ENCODE results near the gene SLC35F6. TPM values are rescaled to one million over a fixed set of nuclear protein-coding genes. Genes with fewer than 3 reads are reported as not detected.
"Not testable (repeated sequence)": the region's sequence is repeated elsewhere in the genome, so short reads cannot be mapped to it uniquely, and the experiment has no call there.

The SLC35F6 gene
- total RNA-seq, 2 experiments from 2014 or later: 4.2 to 4.6 TPM

DNA sequence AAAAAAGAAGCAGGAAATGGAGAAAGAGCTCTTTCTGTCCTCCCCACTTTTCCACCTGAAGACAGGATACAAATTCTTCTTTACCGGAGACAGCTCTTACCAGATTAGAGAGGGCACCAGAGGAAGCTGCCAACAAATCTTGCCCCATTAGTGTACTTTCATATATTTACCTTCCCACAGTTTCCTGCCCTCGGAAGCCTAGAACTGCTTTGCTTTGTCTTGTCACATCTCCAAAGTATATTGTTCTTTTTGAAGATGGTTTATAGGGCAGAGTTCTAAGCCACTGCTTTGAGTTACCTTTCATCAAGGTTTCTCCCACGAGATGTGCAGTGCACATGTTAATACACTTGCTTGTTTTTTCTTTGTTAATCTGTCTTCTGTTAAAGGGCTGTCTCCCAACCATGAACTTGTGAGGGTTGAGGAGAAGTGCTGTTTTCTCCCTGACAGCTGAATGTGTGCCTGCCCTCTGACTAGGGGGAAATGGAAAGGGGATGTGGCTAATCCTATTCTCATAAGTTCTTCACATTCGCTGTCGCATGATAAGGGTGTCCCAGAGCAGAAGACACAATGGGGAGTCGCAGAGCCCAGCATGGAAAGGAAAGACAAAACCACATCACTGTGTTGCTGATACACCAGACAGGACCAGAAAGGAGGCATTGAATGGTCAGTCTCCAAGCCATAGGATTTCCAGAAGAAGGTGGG is 45.9 kb downstream of the SLC35F6 start:
- no peak for DNase-seq
- Mint-ChIP-seq H3K9me3 (no peaks in the 10 kb centered on the region), H3K27me3 (peaks cover 2% of the 10 kb centered on the region), H3K27ac (peak overlapping the region; percentile 10), H3K36me3 (ENCODE audit: low read depth) (no peaks in the 10 kb centered on the region), H3K4me1 (ENCODE audit: low read depth) (peaks cover 25% of the 10 kb centered on the region), H3K4me3 (no peak overlapping the region)
- TF ChIP-seq, protein P1, sequence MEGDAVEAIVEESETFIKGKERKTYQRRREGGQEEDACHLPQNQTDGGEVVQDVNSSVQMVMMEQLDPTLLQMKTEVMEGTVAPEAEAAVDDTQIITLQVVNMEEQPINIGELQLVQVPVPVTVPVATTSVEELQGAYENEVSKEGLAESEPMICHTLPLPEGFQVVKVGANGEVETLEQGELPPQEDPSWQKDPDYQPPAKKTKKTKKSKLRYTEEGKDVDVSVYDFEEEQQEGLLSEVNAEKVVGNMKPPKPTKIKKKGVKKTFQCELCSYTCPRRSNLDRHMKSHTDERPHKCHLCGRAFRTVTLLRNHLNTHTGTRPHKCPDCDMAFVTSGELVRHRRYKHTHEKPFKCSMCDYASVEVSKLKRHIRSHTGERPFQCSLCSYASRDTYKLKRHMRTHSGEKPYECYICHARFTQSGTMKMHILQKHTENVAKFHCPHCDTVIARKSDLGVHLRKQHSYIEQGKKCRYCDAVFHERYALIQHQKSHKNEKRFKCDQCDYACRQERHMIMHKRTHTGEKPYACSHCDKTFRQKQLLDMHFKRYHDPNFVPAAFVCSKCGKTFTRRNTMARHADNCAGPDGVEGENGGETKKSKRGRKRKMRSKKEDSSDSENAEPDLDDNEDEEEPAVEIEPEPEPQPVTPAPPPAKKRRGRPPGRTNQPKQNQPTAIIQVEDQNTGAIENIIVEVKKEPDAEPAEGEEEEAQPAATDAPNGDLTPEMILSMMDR (IDR thresholded peaks at IDR 0.05): no peak
- ChIA-PET POLR2A (no interaction called here), CTCF (interaction anchor here (1.3 to 2.0 kb wide), 2 partner anchors 36 to 112 kb away, joined by 3 to 7 read pairs; no protein-coding TSS in a partner anchor)
- ATAC-seq: no peak
- intact Hi-C loops (cut with micrococcal nuclease): no loop called here

- no peaks in the 10 kb centered on the region for H3K9me3 Mint-ChIP-seq
- TF ChIP-seq, protein P1 (IDR thresholded peaks at IDR 0.05): no peak
- peaks cover 25% of the 10 kb centered on the region for H3K4me1 Mint-ChIP-seq (ENCODE audit: low read depth)
- no peak overlapping the region for H3K27ac Mint-ChIP-seq
- ATAC-seq (no peak), DNase-seq (no peak)
- peaks cover 5% of the 10 kb centered on the region for H3K27me3 Mint-ChIP-seq
- no peaks in the 10 kb centered on the region for H3K36me3 Mint-ChIP-seq (ENCODE audit: low read depth)
- intact Hi-C loops (cut with micrococcal nuclease): no loop called here
- no peak overlapping the region for H3K4me3 Mint-ChIP-seq
- POLR2A ChIA-PET: interaction anchor here (0.6 kb wide), 1 partner anchor 25 kb away, joined by 3 read pairs; no protein-coding TSS in a partner anchor
- CTCF ChIA-PET: no interaction called here
Measured at GRCh38 chr2:26811261-26811660, 47.2 kb downstream of the SLC35F6 start.

DNA sequence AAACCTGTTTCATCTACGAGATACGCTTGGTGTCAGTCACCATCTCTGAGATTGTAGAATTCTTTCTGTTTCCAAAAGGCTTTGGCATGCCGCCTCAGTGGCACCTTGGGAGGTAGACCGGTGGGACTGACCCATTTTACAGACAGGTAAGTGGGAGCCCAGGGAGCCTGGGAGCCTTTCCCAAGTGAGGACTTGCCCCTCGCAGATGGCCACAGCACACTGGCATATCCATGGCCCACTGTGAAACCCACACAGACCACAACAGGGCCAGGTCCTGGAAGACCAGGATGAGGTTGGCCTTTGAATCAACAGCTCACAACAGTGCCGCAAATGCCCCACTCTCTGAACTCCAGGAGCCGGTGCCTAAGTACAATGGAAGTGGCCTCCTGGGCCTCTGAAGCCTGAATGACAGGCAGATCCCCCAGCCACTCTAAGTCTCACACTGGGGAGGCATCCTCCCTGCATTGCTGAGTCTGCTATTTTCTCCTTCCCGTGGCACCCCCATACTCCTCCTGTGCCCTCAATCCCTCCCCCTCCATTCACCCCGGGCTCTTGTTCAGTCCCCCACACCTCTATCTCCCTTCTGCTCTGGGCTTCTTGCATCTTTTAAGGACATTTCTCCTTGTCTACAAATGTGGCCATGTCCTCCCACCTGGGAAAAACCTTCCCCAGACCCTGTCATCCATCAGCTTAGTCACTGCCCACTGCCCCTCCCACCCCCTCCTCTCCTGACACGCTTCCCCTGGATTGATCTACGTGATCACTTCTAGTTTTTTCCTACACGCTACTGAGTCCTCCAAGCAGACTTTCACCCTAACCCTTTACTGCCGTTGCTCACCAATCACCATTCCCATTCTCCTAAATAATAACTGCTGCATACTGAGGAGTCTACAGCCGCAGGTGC is 48.0 kb downstream of the SLC35F6 start:
- CTCF ChIA-PET: interaction anchor here (1.6 kb wide), 1 partner anchor 34 kb away, joined by 5 read pairs; no protein-coding TSS in a partner anchor
- Mint-ChIP-seq H3K27me3 (peaks cover 5% of the 10 kb centered on the region), H3K9me3 (no peaks in the 10 kb centered on the region), H3K36me3 (ENCODE audit: low read depth) (no peaks in the 10 kb centered on the region), H3K4me1 (ENCODE audit: low read depth) (peaks cover 25% of the 10 kb centered on the region), H3K27ac (no peak overlapping the region), H3K4me3 (no peak overlapping the region)
- DNase-seq: no peak
- POLR2A ChIA-PET: interaction anchor here (0.6 kb wide), 1 partner anchor 25 kb away, joined by 3 read pairs; no protein-coding TSS in a partner anchor
- TF ChIP-seq, protein P1 (IDR thresholded peaks at IDR 0.05): no peak
- intact Hi-C loops (cut with micrococcal nuclease): no loop called here
- ATAC-seq: no peak

GRCh38 chr2:26812731-26813130 is 48.6 kb downstream of the SLC35F6 start:
- H3K4me1 Mint-ChIP-seq (ENCODE audit: low read depth): peaks cover 25% of the 10 kb centered on the region
- ATAC-seq (no peak), DNase-seq (no peak)
- no peaks in the 10 kb centered on the region for H3K9me3 Mint-ChIP-seq
- peaks cover 5% of the 10 kb centered on the region for H3K27me3 Mint-ChIP-seq
- no peak overlapping the region for H3K4me3 Mint-ChIP-seq
- no peak overlapping the region for H3K27ac Mint-ChIP-seq
- ChIA-PET CTCF (interaction anchor here (1.6 kb wide), 1 partner anchor 33 kb away, joined by 5 read pairs; no protein-coding TSS in a partner anchor), POLR2A (interaction anchor here (1.3 kb wide), 1 partner anchor 37 kb away, joined by 3 read pairs; no protein-coding TSS in a partner anchor)
- intact Hi-C loops (cut with micrococcal nuclease): no loop called here
- no peaks in the 10 kb centered on the region for H3K36me3 Mint-ChIP-seq (ENCODE audit: low read depth)
- TF ChIP-seq, protein P1 (IDR thresholded peaks at IDR 0.05): no peak

- CTCF ChIA-PET, ATAC-seq: not testable (repeated sequence)
- POLR2A ChIA-PET: interaction anchor here (1.3 kb wide), 1 partner anchor 39 kb away, joined by 3 read pairs; no protein-coding TSS in a partner anchor
Measured at GRCh38 chr2:26814072-26814765, 50.1 kb downstream of the SLC35F6 start.

More at GRCh38 chr2:26814072-26814765, 50.1 kb downstream of the SLC35F6 start:
- H3K27me3 Mint-ChIP-seq; H3K9me3 Mint-ChIP-seq; DNase-seq; H3K36me3 Mint-ChIP-seq (ENCODE audit: low read depth); H3K27ac Mint-ChIP-seq; intact Hi-C loops (cut with micrococcal nuclease); H3K4me3 Mint-ChIP-seq: not testable (repeated sequence)
- H3K4me1 Mint-ChIP-seq (ENCODE audit: low read depth): peaks cover 19% of the 10 kb centered on the region
